Stimulated activated CD8-positive, alpha-beta memory T cell treated with anti-CD3 and anti-CD28 coated beads, Interleukin-2, amount 100 ng/mL, for 48 hours (primary cell): ENCODE results near the gene ZCCHC13.
"Not testable (repeated sequence)": the region's sequence is repeated elsewhere in the genome, so short reads cannot be mapped to it uniquely, and the experiment has no call there.

ENCODE experiments used
- DNase-seq, 2 donors: peaks; one replicate each; pipeline ENCODE4 v3.0.0-alpha.2; 2020; ENCODE audit warnings: low read depth in 2 of 2

The ZCCHC13 gene

GRCh38 chrX:74304016-74304415, at the start of gene ZCCHC13:
TSS of gene ZCCHC13 (plus strand) at chrX:74304180. CDS start at chrX:74304267, 87 bp downstream.
- DNase-seq, result no peak

DNA sequence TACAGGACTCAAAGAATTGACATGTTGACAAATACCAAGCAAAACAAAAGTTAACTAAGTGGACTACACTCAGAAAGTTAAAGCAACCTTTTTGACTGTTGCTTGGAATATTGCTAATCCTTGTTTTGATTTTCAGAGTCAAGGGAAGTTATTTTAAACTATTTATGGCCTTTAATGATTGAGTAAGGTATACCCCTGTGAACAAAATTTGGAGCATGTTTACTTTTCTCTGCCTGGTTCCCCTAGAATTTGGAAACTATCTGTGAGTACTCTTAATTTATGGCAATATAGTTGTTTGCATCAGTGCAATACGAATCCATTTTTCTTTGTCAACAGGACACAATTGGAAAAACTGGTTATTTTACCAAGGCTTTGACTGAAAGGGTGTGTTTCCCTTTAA, 45.9 kb upstream of the ZCCHC13 start:
- not testable (repeated sequence) for DNase-seq

DNA sequence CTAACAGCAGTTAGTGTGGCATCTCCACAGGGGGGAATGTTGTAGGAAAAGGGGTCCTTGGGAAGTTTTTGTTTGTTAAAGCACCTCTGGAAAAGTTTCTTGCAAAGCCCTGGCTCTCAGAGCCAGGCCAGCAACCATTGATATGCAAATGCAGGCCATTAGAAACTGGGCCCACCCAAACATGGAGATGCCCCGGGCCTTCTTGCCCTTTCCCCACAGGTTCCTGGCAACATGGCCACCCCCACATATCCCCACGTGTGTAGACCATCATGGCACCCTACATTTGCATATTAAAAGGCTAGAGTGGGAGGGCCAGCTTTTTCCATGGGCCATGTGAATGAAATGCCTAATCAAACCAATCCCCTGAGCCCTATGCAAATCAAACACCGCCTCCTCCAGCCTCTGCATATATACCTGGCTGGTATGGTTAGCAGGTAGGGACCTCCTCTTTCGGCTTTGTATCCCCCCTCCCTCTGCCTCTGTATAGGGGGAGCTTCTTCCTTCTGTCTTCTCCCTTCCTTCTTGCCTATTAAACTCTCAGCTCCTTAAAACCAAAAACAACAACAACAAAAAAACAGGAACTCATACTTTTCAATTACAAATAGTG, 44.0 kb upstream of the ZCCHC13 start:
- DNase-seq, result no peak

DNA sequence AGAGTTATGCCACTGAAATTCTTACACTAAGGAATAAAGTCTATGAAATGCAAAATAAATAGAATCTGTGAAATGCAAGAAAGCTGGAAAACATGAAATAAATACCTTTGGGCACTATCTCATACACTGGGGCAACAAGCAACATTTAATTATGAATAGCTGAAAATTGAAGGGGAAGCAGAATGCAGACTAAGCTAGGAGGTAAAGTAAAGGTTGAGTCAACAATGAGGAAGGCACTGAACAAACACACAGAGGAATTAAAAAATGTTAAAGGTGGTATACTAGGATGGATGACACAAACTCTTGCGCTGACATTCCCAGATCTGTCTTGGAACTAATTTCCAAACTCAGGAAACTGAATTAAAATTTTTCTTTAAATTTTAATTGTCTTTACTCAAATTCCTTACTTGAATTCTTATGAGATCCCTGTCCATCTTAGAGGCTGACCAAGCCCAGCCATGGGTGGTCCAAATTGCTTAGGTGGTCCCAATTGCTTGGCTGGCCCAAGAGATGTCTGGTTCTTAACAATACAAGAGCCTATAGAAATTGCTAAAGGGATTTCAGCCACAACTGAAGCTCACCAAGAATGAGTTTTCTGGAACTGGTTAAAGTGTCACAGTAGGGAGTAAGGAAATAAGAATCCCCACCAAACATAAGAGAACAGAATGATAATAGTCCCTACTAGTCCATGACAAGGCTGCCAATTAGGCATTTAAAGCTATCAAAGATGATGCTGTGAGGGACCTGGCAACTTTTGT, 41.3 kb upstream of the ZCCHC13 start:
- no peak for DNase-seq

- DNase-seq, result no peak
These were observed 33.6 kb upstream of the ZCCHC13 start for GRCh38 chrX:74270393-74270792.

DNA sequence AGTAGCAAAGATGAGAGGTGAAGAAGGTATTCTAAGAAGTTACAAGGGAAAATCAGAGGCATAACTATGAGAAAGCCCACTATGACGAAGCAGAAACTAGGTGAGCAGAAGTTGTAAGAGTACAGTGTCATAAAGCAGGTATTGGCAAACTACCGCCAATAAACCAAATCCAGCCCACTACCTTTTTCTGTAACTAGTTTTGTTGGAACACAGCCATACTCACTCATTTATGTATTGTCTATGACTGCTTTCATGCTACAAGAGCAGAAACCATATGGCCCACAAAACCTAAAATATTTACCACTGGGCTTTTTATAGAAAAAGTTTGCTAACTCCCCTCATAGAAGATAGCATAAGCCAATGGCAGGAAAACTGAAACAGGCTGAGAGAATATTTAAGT, 31.8 kb upstream of the ZCCHC13 start:
- no peak for DNase-seq

- DNase-seq, result no peak
These were observed 29.5 kb upstream of the ZCCHC13 start for GRCh38 chrX:74274516-74274915.

DNA sequence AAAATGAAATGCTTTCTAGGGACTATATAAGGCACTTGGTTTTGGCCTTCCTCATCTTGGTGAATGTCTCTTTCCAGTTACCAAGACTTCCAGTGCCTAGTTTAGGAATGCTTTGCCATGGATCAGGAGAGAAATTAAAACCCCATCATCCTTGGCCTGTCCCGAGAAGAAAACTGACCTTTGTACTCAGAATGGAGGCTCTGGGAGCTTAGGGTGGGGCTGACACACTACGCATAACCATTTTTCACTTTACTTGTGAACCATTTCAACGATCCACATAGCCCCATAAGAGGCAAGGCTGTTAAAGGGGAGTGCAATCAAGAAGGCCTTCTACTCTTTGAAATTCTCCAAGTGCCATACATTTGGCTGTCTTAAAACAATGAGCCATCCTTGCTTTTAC, 26.7 kb upstream of the ZCCHC13 start:
- DNase-seq, result no peak

DNA sequence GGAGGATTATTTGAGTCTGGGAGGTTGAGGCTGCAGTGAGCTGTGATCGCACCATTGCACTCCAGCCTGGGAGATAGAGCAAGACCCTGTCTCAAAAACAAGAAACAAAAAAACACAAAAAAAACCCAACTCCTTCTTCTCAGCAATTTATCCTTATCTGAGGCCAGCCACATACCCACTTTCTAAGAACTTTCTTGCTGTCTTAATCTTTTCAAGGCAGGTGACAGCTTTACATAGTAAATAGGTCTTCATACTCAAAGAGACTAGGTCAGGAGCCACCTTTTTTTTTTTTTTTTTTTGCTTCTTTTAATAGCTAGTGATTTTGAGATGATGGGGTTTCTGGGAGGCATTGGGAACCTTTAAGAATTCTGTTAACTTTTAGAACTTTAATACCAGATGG, 26.1 kb upstream of the ZCCHC13 start:
- no peak for DNase-seq

DNA sequence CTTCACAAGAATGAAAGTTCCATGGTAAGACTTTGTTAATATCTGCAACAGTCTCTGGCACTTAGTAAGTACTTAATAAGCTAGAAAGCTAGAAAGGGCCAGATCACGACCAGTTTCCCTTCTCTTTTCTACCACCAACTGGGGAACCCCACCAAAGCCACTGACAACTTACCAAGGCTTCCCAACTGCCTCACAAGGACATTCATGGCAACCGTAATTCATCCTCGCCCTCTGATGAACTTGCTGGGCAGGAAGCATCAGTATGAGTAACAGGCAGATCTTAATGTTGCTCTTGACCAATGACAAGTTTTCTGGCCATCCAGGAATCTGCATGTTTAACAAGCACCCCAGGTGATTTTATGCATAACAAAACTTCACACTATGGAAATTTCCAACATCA, 23.2 kb upstream of the ZCCHC13 start:
- no peak for DNase-seq

GRCh38 chrX:74284391-74284952, 19.5 kb upstream of the ZCCHC13 start:
- no peak for DNase-seq

DNA sequence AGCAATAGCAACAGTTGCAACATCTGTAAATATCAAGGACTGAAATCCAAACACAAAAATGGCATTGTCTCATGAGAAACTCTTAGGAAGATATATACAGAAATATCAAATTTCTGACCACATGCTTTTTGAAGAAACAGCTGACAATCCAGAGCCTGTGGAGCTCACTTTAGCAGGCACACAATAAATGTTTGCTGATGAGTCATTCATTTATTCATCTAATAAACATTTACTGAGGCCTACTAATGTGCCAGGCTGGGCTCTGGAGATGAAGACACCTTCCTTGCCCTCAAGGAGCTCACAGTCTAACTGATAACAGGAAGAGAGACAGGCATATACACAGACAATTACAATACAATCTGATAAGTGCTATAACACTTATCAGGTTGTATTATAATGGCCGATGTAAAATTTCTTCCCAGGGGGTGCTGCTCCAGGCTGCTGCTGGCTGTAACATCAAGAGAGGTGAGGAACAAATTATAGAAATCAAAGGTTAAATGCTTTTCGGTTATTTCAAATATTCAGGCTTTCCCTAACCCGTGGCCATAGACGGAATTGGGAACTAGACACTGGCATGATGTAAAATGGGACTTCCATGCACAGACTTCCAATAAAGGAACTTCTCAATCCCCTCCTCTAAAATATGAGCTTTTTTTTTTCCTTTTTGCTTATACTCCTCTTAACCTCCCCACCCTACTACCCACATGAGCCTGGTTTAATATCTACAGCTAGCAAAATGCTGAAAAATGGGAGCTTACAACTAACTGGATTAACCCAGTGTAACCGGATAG, 16.8 kb upstream of the ZCCHC13 start:
- DNase-seq, result no peak

DNA sequence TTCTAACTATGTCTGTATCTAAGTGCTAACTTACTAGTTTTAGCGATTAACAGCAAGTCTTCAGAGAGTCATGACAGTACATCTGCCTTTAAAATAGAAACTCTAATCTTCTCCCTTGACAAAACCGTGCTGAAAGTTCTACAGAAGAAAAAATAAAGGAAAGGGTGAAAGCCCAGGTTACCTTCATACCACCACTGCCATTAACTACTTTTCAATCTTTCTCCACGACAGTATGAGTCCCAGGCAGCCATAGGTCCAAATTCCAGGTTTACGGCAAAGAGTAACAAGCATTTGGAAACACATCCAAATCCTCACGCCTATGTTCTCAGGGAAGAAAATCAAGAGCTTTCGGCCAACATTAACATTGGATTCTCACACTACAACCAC, 12.4 kb upstream of the ZCCHC13 start:
- no peak for DNase-seq

GRCh38 chrX:74291964-74292807, 11.8 kb upstream of the ZCCHC13 start:
- peak; percentile 60 for DNase-seq

DNA sequence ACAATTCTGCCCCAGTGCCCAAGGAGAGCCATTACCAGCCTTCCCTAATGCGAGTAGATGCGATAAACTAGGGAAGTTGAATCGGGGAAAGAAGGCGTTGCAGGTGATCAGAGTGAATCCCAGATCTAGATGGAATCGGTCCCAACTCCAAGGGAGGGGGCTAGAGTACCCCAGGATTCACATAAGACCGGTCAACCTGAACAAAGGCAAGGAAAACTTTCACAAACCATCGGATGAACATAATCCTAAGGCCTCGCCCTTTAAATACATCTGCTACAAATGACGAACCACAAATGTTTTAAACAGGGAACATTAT, 11.2 kb upstream of the ZCCHC13 start:
- DNase-seq, result no peak

- DNase-seq, result peak; percentile 44 to 48
These were observed 10.5 kb upstream of the ZCCHC13 start for GRCh38 chrX:74293343-74293946.

- DNase-seq, result no peak
These were observed 8.9 kb upstream of the ZCCHC13 start for GRCh38 chrX:74295101-74295500.

DNA sequence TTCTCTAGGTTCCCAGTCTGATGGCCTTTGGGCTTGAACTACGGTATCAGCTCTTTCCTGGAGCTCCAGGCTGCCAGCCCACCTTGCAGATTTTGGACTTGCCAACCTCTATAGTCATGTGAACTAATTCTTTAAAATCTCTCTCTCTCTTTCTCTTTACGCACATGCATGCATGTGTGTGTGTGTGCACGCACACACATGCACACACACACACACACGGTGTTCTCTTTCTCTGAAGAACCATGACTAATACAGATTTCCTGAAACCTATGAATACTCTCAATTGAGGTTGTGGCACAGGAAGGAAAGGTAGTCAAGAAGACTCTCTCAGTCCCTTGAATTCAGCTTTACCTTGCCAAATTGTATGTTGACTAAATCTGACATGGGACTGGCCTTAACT, 6.2 kb upstream of the ZCCHC13 start:
- DNase-seq, result no peak

DNA sequence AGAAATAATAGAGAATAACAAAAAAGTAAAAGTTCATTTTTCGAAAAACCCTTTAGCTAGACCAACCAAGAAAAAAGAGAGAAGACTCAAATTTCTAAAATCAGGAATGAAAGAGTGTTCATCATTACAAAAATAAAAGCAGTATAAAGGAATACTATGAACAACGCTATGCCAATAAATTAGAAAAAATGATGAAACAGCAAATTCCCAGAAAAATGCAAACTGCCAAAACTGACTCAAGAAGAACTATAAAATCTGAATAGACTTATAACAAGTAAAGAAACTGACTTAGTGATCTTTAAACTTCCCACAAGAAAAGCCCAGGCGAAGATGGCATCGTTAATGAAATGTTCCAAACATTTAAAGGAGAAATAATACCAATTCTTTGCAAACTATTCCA, 3.1 kb upstream of the ZCCHC13 start:
- no peak for DNase-seq

GRCh38 chrX:74318672-74319071, 14.7 kb downstream of the ZCCHC13 start:
- no peak for DNase-seq

DNA sequence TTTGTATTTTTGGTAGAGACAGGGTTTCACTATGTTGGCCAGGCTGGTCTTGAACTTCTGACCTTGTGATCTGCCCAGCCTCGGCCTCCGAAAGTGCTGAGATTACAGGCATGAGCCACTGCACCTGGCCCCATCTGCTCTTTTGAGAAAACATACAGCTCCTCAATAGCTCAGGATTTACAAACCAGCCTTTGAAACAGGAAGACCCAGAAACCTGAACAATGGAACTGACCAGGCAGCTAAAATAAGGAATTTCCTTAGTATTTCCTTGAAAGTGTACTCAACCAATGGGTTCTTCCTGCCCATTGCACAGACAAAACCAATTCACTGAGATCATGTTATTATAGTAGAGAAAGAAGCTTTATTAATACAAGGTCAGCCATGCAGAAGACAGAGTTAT, 15.3 kb downstream of the ZCCHC13 start:
- DNase-seq, result not testable (repeated sequence)
